ENCODE results near the gene UFSP2.

- TF ChIP-seq, protein P1, sequence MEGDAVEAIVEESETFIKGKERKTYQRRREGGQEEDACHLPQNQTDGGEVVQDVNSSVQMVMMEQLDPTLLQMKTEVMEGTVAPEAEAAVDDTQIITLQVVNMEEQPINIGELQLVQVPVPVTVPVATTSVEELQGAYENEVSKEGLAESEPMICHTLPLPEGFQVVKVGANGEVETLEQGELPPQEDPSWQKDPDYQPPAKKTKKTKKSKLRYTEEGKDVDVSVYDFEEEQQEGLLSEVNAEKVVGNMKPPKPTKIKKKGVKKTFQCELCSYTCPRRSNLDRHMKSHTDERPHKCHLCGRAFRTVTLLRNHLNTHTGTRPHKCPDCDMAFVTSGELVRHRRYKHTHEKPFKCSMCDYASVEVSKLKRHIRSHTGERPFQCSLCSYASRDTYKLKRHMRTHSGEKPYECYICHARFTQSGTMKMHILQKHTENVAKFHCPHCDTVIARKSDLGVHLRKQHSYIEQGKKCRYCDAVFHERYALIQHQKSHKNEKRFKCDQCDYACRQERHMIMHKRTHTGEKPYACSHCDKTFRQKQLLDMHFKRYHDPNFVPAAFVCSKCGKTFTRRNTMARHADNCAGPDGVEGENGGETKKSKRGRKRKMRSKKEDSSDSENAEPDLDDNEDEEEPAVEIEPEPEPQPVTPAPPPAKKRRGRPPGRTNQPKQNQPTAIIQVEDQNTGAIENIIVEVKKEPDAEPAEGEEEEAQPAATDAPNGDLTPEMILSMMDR (conservative IDR thresholded peaks at IDR 0.05; ENCODE audit: low read depth, low read length), result no peak
- TF ChIP-seq RAD21 (IDR thresholded peaks at IDR 0.05; ENCODE audit: low read length), result no peak
- no peak for TF ChIP-seq POLR2A (IDR thresholded peaks at IDR 0.05; ENCODE audit: low read depth, low read length)
- TF ChIP-seq SMC3 (IDR thresholded peaks at IDR 0.05; ENCODE audit: low read depth, low read length), result no peak
- TF ChIP-seq FOS (IDR thresholded peaks at IDR 0.05; ENCODE audit: low read depth, low read length), result no peak
- no peak for TF ChIP-seq CEBPB (IDR thresholded peaks at IDR 0.05; ENCODE audit: low read depth, low read length)
- no peak for TF ChIP-seq BHLHE40 (IDR thresholded peaks at IDR 0.05; ENCODE audit: low read depth, low read length)
- TF ChIP-seq NFE2L2 (IDR thresholded peaks at IDR 0.05; ENCODE audit: low read depth, low read length), result no peak
- TF ChIP-seq, protein P2, sequence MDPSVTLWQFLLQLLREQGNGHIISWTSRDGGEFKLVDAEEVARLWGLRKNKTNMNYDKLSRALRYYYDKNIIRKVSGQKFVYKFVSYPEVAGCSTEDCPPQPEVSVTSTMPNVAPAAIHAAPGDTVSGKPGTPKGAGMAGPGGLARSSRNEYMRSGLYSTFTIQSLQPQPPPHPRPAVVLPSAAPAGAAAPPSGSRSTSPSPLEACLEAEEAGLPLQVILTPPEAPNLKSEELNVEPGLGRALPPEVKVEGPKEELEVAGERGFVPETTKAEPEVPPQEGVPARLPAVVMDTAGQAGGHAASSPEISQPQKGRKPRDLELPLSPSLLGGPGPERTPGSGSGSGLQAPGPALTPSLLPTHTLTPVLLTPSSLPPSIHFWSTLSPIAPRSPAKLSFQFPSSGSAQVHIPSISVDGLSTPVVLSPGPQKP (IDR thresholded peaks at IDR 0.05; ENCODE audit: borderline replicate concordance, low read depth, low read length), result no peak
- no peak for TF ChIP-seq MAFK (IDR thresholded peaks at IDR 0.05; ENCODE audit: low read depth, low read length)
- TF ChIP-seq, protein P3, sequence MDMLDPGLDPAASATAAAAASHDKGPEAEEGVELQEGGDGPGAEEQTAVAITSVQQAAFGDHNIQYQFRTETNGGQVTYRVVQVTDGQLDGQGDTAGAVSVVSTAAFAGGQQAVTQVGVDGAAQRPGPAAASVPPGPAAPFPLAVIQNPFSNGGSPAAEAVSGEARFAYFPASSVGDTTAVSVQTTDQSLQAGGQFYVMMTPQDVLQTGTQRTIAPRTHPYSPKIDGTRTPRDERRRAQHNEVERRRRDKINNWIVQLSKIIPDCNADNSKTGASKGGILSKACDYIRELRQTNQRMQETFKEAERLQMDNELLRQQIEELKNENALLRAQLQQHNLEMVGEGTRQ (IDR thresholded peaks at IDR 0.05; ENCODE audit: low read depth, low read length), result no peak
These were observed 37.8 kb upstream of the UFSP2 start for GRCh38 chr4:185463541-185463940.

All from IMR-90 (cell line).